Right kidney (tissue), 1 donor: ENCODE results near the gene SPATC1L.
"Not testable (repeated sequence)": the region's sequence is repeated elsewhere in the genome, so short reads cannot be mapped to it uniquely, and the experiment has no call there.

ENCODE experiments used
- DNase-seq: peaks from one replicate; pipeline ENCODE4 v3.0.0-alpha.2; 2016

SPATC1L gene

DNA sequence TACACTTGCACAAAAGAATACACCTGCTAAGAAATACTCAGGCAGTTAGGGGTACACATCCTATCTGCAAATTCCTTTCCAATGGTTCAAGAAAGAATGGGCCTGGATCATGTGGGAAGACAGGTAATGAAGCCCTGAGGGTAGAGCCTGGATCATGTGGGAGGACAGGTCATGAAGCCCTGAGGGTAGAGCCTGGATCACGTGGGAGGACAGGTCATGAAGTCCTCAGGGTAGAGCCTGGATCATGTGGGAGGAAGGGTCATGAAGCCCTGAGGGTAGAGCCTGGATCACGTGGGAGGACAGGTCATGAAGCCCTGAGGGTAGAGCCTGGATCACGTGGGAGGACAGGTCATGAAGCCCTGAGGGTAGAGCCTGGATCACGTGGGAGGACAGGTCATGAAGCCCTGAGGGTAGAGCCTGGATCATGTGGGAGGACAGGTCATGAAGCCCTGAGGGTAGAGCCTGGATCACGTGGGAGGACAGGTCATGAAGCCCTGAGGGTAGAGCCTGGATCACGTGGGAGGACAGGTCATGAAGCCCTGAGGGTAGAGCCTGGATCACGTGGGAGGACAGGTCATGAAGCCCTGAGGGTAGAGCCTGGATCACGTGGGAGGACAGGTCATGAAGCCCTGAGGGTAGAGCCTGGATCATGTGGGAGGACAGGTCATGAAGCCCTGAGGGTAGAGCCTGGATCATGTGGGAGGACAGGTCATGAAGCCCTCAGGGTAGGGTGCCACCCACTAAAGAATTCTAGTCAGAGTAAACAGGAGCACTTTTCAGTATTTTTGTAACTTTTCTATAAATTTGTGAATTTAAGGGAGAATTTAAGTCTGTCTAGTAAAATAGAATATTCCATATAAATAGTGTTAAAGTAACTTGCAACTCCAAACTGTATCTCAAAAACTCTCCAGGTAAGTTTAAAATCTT, 16.9 kb upstream of the SPATC1L start:
- not testable (repeated sequence) for DNase-seq

DNA sequence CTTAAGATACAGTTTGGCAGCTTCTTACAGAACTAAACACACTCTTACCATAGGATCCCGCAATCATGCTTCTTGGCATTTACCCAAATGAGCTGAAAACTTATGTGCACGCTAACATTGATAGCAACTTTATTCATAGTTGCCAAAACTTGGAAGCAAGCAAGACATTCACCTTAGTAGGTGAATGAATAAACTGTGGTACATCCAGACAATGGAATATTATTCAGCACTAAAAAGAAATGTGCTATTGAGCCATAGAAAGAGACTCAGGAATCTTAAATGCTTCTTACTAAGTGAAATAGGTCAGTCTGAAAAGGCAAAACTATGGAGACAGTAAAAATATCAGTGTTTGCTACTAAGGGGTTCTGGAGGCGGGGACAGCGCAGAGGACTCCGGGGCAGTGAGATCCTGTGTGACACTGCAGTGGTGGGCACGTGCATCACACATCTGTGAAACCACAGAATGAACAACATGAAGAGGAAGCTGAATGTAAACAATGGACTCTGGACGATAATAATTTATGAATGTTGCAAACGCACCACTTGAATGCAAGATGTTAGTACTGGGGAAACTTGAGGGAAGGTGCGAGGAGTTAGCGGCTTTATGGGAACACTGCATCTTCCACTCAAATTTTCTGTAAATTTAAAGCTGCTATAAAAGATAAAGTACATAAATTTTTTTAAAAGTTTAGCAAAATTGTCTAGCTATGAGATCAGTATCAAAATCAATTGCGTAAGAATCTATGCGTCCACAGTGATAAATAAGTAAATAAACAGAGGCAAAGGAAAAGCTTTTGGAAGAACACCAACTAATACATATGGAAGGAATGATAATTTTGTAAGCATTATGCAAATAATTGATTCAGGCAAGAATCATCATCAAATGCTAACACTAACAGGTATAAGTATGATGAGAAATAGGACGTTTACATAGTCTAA, 15.4 kb upstream of the SPATC1L start:
- no peak for DNase-seq

DNA sequence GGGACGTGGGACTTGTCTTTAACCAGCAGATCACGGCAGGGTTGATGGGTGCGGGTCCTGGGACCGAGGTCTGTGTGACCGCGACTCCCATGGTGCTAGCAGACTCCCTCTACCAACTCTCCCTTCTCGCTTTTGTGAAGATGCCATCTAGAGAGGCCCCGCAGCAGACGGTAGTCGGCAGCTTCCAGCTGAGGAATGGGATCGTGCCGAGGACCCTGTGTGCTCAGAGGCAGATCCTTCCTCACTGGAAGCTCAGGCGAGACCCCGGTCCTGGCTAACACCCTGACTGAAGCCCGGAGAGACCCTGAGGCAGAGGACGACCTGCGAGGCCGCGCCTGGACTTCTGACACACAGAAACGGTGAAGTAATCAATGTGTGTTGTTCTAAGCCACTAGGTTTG, 12.5 kb upstream of the SPATC1L start:
- DNase-seq: no peak

DNA sequence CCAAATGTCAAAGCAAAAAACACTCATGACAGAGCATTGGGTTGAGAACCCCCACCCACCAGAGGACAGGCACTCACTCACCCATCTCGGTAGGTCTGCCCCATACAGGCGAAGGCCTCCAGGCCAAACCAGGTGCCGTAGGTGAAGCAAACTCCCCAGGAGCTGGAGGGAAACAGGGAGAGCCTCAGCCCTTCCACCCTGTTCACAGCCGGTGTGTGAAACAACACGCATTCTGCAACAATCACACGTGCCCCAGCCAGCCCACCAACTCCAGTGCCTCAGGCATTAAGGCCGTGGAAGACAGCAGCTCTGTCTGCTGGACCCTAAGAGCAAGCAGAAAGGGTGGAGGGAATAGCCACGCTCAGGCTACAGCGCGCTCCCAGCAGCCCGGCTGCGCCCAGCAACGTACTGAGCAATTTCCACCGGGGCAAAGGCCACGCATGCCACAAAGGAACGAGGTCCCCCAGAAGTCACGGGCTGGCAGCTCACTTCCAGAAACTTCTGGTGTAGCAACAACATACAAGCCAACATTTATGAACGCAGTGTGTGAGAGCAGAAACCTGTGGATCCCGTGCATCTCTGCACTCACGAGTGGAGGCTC, 11.4 kb upstream of the SPATC1L start:
- no peak for DNase-seq

DNA sequence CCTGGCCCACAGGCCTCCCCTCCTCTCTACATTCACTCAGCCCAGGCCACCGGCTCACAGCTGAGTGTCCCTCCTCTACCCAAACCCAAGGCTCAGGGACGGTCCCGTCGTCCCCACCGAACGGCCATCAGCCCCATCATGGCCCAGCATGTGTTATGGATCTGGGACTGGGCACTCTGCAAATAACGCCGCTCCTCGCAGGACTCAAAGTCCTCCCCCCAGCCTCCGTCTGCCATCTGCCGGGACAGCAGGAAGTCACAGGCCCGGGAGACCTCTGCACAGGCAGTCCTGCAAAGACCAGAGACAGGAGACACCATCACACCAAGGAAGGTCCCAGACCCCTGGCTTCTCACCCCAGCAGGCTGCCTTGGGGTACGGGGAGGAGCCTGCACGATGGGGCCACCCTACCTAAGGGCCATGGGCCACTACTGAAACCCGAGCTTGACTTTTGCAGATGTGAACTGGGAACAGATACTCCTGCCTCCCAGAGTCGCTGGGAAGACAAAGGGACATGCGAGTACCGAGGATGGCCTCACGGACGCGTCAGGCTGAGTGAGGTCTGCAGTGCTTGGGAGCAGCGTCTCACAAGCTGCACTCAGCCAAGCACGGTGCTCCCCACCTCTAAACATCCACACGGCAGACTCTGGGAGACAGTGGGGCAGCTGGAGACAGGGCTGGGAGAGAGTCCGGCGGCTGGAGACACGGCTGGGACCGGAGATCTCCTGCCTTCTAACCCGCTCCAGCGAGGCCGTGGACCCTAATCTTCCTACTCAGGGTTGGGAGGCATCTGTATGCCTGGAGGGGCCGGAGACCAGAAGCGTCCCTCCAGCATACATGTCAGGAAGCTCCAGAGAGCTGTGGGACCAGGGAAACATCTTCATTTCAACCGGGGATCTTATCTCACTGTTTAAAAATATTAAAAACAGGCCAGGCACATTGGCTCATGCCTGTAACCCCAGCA, 10.4 kb upstream of the SPATC1L start:
- DNase-seq: no peak

DNA sequence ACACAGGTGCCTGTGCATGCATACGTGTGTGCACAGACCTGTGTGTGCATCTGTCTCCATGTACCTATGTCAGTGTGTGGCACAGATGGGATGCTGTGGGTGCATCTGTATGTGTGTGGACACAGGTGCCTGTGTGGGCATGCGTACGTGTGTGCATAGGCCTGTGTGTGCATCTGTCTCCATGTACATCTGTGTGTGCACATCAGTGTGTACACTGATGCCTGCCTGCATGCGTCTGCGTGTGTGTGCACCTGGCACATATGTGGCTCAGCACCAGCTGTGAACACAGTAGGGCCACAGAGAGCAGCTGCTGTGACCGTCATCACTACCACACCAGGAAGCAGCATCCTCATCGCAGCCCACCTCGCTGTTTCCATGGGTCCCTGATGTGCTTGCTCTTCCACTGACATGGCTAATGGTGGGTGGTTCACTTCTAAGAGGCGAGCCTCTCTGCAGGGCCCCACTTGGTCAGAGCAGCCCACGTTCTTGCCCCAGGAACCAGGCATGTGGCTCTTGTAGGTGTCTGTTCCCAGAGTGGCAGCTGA, 9.6 kb upstream of the SPATC1L start:
- DNase-seq: no peak

DNA sequence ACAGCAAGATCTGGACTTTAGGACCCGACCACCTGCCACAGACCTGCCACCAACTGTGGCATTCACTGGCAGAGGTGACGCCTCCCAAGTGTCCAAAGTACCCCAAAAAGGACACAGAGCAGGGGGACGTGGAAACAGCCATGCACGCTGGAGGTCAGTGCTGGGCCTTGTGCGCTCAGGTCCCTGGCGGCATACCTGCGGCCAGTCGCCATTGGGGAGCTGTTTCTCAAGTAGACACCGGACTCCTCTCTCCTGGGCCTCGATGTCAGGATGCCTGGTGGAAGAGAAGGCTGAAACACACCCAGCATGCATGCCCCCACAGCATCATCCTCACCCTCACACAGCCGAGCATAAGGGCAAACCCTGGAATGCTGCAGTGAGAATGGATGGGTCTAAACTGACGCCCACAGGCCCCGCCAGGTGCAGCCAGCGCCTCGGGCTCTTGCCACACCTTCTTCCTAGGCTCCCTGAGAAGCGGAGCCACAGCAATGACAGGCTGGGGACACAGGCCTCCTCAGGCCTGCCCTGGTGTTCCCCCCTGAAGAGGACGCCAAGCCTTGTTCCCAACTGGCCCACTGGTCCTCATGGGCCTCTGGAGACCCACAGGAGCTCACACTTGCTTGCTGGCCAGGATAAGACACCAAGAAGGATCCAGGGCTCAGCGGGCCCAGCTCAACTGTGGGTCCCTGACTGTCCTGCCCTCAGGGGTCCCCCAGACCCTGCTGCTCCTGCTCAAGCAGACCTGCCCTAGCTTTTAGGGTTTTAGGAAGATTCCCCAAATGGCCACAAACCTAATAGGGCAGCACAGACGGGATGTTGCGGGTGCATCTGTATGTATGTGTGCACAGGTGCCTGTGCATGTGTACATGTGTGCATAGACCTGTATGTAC, 7.7 kb upstream of the SPATC1L start:
- no peak for DNase-seq

DNA sequence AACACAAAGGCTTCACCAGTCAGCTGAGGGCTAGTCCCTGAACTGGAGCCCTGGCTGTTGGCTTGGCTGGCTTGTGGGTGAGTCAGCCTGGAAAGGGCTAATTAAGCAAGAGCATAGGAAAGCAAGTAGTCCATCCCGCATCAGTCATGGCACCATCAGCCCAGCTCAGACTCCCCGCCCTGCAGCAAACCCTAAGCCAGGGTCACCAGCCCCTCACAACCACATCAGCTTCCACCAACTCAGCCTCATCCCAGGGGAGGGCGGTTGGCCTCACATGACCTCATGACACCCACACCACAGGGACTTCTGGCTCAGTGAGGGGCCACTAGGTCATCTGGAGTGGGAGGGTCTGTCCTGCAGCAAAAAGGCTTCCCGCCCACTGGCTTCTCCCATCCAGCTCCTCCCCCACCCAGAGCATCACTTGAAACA, 7.0 kb upstream of the SPATC1L start:
- no peak for DNase-seq

DNA sequence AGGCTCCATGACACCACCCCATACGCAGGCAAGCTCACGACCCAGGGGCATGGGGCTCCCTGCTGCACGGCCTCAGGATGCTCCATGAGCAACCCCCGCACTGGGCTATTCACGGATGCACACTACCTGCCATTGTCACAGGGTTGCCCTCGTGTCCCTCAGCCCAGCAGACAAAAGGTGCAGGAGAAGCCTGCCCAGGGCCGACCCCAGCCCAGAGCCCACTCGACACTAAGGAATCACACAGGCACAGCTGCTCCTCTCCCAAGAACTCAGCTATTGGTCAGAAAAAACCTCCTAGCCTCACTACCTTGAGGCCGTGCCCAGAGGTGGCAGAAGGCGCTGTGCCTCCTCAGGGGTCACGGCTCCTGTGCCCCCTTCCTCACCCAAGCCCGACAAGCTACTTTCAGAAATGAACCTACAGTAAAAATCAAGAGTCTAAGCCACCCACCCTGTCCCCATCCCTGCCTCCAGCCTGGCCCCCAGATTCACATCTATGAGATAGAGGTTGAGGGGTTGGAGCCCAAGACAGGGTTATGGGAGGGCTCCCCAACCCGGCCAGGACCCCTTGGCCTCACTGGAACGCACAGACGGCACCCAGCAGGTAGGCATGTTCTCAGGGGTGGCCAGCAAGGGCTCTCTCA, 6.4 kb upstream of the SPATC1L start:
- DNase-seq: no peak

DNA sequence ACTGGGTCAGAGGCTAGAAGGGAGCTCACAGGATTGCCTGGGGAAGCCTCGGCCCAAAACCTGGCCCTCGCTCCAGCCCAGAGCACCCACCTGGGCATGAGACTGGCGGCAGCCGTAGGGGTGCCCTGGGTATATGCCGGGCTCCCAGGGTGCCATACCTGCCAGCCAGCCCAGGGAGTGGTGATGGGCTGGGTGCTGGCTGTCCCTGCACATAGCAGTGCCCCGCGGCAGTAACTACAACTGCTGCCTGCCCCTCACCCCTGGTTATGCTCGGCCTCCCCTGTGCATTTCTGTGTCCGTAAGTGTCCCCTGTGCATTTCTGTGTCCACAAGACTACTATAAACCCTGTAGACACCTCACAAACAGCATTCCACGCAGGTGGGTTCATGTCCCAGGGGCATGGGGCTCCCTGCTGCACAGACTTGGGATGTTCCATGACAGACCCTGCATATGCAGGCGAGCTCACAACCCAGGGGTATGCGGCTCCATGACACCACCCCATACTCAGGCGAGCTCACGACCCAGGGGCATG, 5.8 kb upstream of the SPATC1L start:
- DNase-seq: no peak

DNA sequence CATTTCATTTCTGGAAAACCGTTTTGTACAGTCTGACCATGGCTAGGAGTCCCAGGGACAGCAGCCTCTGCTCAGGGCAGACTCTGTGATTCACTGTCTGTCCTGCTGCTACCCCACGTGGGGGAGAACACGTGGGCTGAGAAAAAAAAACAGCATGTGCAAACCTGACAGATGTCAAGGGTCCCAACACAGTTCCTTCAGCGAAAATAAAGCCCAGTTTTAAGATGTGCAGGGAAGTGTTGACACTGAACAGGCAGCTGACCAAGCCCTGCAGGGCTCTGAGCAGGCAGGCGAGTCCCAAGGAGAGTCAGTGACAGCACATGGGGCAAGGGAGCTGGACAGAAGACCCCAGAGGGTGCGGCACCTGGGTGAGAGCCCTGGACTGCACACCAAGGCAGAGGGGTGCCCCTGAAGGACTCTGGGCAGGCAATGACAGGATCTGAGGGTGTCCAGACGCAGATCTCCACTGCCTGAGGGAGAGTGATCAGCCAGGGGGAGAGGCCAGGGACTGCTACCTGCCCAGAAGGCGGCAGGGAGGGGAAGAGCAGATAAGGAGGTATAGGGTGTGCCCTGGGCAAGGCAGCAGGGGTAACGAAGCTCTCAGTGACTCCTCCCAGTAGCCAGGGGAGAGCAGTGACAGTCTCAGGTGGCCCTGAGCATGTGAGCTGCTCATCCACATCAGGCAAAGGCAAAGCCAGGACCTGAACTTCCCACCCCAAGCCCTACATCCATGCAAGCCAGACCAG, 5.1 kb upstream of the SPATC1L start:
- DNase-seq: no peak

DNA sequence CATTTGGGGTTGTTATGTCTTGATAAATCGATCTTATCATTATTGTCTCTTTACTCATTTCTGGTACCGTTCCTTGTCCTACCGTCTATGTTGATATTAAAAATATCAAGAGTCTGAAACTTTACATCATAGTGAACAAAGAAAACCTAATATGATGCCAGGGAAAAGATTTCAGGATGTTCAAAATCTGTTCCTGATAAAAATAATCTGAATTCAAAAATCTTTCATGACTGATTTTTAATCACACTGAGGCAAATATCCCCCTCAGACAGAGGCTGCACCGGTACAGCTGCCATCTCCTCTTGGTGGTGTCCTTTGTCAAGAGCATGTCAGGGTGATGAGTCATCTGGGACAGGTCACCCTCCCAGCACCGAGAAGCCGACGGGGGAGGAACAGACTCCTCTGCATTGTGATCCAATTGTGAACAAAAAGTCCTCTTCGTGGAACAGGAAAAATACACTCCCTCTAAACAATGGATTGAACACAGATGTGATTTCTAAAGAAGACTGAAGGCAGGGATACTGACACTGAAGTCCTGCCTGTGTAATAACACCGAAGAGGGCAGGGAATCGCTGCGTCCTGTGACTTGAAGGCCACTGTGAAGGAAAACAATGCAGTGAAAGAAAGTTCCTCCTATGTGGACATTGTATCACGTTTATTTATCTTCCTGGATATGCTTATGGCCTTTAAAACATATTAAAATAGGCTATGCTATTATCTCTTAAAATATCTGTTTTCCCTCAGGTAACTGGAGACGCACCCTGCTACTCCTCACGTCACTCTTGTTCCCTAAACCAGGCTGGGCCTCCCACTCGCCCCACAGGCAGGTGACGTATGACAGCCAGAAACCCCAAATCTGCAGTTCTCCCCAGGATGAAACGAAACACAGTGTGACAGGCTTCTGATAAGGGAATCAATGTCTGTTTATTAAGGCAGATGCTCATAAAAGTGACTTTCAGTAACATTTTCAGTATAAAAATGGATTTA, 4.3 kb upstream of the SPATC1L start:
- DNase-seq: peak; percentile 38

DNA sequence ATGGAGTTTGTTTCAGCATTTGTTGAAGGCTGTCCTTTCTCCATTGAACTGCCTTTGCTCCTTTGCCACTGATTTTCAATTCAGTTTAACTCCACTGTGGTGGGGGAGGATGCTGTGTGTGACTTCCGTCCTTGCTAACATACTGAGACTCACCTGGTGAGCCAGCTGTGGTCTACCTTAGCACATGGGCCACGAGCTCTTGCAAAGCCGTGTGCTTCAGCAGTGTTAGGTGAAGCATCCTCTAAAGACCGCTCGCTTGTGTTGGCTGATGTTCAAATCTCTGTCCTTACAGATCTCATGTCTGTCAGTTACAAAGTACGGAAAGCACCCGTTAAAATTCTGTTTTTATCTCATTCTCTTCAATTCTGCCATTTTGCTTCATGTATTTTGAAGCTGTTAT, 3.6 kb upstream of the SPATC1L start:
- DNase-seq: no peak

DNA sequence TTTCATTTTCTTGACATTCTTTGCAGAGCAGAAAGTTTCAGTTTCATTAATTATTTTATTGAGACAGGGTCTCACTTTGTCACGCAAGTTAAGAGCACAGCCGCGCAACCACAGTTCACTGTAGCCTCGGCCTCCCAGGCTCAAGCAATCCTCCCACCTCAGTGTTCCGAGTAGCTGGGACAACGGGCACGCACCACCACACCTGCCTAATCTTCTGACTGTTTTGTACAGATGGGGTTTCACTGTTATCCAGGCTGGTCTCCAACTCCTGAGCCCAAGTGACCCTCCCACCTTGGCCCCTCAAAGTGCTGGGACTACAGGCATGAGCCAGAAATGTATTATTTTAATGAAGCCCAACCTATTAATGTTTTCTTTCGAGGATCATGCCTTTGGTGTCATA, 3.0 kb upstream of the SPATC1L start:
- no peak for DNase-seq

DNA sequence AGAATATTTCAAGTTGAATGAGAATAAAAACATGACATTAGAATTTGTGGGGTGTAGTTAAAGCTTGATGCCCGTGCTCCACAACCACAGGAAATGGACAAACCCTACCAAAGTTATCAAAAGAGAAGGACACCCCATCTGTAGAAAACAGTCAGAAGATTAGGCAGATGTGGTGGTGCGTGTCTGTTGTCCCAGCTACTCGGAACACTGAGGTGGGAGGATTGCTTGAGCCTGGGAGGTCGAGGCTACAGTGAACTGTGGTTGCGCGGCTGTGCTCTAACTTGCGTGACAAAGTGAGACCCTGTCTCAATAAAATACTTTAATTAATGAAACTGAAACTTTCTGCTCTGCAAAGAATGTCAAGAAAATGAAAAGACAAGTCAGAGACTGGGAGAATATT, 1.5 kb upstream of the SPATC1L start:
- DNase-seq: no peak

DNA sequence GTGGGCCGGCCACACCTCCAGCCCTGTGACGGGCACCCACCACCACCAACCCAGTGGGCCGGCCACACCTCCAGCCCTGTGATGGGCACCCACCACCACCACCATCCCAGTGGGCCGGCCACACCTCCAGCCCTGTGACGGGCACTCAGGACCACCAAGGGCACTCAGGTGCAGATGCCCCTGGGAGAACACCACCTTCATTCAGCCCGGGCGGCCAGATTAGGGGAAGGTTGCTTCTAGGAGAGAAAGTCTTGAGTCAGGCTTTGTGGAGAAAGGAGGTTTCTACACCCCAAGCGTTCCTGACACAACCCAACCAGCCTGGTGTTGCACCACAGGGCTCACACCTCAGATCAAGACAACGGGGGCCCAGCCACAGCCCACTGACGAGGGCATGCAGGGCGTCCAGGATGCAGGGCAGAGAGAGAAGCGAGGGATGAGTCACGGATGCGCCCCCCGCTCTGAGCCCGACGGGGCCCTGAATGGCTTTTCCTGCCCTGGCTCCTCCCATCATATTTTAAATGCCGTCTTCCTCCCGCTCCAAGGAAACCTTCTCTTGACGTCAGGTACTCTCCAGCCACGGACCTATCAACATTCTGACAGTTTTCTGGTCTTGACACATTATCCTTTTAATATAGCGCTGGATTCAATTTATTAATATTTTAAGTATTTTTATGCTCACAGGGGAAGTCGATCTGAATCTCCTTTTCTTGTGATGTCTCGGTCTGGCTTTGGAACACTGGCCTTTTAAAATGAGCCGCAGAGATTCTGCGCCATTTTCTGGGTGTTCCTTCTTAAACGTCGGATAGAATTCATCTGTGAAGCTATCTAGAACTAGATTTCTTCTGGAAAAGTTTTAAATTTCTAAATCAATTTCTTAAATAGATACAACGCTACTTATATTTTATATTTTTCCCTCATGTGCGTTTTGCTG, 631 bp upstream of the SPATC1L start:
- peak; percentile 88 for DNase-seq
